NB4 (cell line): Measurements from ENCODE around the gene TNFRSF6B.

Source experiments
- MYC ChIP-seq: IDR thresholded peaks from 2 replicates; pipeline ENCODE4 v1.6.1; 2011; ENCODE audit warnings: low read depth, low read length
- POLR2A ChIP-seq: IDR thresholded peaks from 2 replicates; pipeline ENCODE4 v1.6.1; 2011; ENCODE audit warnings: mild to moderate bottlenecking; ENCODE audit not compliant: insufficient read length; ENCODE audit errors: extremely low read depth
- TF ChIP-seq, protein P1 (sequence below): IDR thresholded peaks from one replicate; pipeline ENCODE4 v1.5.1; 2012; ENCODE audit warnings: low read depth, low read length

DNA sequence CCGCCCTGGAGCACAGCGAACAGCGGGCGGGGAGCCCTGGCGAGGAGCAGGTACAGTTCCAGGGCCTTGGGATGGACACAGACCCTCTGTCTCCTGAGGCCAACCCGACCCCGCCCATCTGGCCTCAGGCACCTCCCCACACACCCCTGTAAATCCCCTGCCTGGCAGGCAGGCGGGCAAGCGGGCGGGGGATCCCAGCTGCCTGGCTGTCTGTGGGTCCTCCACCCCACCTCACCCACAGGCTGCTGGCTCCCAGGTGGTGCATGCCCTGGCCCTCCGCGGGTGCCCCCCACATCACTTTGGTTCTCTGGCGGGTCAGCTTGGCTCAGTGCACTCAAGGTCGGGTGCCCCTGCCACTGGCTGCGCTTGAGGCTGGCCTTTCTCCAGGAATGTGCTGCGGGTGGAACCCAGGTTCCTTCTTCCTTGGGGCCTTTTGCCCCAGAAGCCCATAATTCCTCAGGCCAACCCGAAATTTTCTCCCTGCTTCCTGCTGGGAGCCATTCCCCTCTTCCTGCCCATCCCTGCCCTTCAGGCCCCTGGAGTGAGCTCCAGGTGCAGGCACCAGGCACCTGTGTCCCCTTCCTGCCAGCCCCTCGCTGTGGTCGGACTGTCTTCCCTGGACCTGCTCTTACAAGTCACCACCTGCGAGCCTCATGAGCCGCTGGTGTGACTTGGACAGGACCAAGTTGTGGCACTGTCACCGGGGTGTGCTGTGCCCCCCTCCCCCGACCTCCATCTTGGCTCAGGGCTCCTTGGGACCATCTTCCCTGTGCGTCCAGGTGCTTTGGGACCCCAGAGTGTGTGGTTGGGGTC, 5.3 kb upstream of the TNFRSF6B start:
- TF ChIP-seq, protein P1, sequence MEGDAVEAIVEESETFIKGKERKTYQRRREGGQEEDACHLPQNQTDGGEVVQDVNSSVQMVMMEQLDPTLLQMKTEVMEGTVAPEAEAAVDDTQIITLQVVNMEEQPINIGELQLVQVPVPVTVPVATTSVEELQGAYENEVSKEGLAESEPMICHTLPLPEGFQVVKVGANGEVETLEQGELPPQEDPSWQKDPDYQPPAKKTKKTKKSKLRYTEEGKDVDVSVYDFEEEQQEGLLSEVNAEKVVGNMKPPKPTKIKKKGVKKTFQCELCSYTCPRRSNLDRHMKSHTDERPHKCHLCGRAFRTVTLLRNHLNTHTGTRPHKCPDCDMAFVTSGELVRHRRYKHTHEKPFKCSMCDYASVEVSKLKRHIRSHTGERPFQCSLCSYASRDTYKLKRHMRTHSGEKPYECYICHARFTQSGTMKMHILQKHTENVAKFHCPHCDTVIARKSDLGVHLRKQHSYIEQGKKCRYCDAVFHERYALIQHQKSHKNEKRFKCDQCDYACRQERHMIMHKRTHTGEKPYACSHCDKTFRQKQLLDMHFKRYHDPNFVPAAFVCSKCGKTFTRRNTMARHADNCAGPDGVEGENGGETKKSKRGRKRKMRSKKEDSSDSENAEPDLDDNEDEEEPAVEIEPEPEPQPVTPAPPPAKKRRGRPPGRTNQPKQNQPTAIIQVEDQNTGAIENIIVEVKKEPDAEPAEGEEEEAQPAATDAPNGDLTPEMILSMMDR = no peak
- TF ChIP-seq POLR2A (no peak), MYC (no peak)
